KMS-11 (cell line): ENCODE results near the gene D2HGDH.

Source experiments
- H2AFZ ChIP-seq: fragments of 200-600 bp; sonication (generic); 2 replicates; pipeline ENCODE4 v1.6.1; 2016; ENCODE audit warnings: antibody characterized with exemption, mixed run types, low read depth
- H3K27ac ChIP-seq: fragments of 200-600 bp; sonication (generic); 2 replicates; pipeline ENCODE4 v1.6.1; 2016; ENCODE audit warnings: mild to moderate bottlenecking, mixed run types
- H3K27me3 ChIP-seq: fragments of 200-600 bp; sonication (generic); 2 replicates; pipeline ENCODE4 v1.6.1; 2017; ENCODE audit warnings: mild to moderate bottlenecking, low read depth, mixed run types, moderate library complexity; ENCODE audit not compliant: insufficient read depth
- H3K36me3 ChIP-seq: fragments of 200-600 bp; sonication (generic); 2 replicates; pipeline ENCODE4 v1.6.1; 2017; ENCODE audit warnings: mild to moderate bottlenecking, mixed run types; ENCODE audit not compliant: insufficient read depth
- H3K4me1 ChIP-seq: fragments of 200-600 bp; sonication (generic); 2 replicates; pipeline ENCODE4 v1.6.1; 2016; ENCODE audit warnings: mild to moderate bottlenecking, low read depth, mixed run types; ENCODE audit not compliant: poor library complexity, severe bottlenecking
- H3K4me2 ChIP-seq: fragments of 200-600 bp; sonication (generic); 2 replicates; pipeline ENCODE4 v1.7.0; 2016; ENCODE audit warnings: mild to moderate bottlenecking, mixed run types
- H3K4me3 ChIP-seq: fragments of 200-600 bp; sonication (generic); IDR thresholded peaks from 2 replicates; pipeline ENCODE4 v1.6.1; 2017; ENCODE audit warnings: low read depth, low read length, mixed read lengths; ENCODE audit not compliant: insufficient read depth
- H3K79me2 ChIP-seq: fragments of 200-600 bp; sonication (generic); 2 replicates; pipeline ENCODE4 v1.6.1; 2016; ENCODE audit warnings: low read depth, mixed run types; ENCODE audit not compliant: insufficient read depth
- H3K9ac ChIP-seq: fragments of 200-600 bp; sonication (generic); 2 replicates; pipeline ENCODE4 v1.6.1; 2016; ENCODE audit warnings: mild to moderate bottlenecking, mixed run types
- H4K20me1 ChIP-seq: fragments of 200-600 bp; sonication (generic); 2 replicates; pipeline ENCODE4 v1.6.1; 2016; ENCODE audit warnings: mild to moderate bottlenecking, mixed run types; ENCODE audit not compliant: insufficient read depth
- TF ChIP-seq, protein P1 (sequence below): fragments of 200-600 bp; sonication (generic); conservative IDR thresholded peaks from 2 replicates; pipeline ENCODE4 v1.6.1; 2017; ENCODE audit warnings: low read depth, mild to moderate bottlenecking, antibody characterized with exemption, low read length, moderate library complexity, mixed read lengths

Gene D2HGDH

DNA sequence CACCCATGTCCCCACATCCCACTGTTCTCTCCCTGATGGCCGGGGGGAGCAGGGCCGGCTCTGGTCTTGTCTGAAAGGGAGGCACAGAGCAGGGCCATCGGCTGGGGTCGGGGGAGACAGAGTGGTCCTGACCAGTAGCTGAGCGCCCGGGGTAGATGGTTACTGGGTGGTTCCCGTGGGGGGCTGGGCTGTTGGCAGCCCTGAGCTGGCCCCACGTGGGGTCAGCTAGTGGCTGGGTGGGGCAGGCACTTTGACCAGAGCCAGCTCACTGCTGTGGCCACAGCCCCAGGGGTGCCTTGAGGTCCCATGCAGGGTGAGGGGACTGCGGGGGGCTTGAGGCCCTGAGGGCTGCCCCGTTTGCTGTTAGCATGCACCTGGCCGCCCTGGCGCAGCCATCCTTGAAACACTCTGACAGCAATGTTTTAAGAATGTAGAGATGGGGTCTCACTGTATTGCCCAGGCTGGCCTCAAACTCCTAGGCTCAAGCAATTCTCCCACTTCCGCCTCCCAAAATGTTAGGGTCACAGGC, 62.2 kb downstream of the D2HGDH start:
- Histone ChIP-seq H2AFZ (no peak overlapping the region), H3K9ac (no peak overlapping the region), H3K4me2 (no peak overlapping the region), H3K36me3 (no peaks in the 10 kb centered on the region), H3K4me3 (no peak overlapping the region), H3K27ac (no peak overlapping the region), H3K4me1 (no peaks in the 10 kb centered on the region), H4K20me1 (no peaks in the 10 kb centered on the region), H3K79me2 (no peaks in the 10 kb centered on the region), H3K27me3 (no peaks in the 10 kb centered on the region; the same call in 1 of the 2 replicates)
- TF ChIP-seq, protein P1, sequence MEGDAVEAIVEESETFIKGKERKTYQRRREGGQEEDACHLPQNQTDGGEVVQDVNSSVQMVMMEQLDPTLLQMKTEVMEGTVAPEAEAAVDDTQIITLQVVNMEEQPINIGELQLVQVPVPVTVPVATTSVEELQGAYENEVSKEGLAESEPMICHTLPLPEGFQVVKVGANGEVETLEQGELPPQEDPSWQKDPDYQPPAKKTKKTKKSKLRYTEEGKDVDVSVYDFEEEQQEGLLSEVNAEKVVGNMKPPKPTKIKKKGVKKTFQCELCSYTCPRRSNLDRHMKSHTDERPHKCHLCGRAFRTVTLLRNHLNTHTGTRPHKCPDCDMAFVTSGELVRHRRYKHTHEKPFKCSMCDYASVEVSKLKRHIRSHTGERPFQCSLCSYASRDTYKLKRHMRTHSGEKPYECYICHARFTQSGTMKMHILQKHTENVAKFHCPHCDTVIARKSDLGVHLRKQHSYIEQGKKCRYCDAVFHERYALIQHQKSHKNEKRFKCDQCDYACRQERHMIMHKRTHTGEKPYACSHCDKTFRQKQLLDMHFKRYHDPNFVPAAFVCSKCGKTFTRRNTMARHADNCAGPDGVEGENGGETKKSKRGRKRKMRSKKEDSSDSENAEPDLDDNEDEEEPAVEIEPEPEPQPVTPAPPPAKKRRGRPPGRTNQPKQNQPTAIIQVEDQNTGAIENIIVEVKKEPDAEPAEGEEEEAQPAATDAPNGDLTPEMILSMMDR, result no peak

DNA sequence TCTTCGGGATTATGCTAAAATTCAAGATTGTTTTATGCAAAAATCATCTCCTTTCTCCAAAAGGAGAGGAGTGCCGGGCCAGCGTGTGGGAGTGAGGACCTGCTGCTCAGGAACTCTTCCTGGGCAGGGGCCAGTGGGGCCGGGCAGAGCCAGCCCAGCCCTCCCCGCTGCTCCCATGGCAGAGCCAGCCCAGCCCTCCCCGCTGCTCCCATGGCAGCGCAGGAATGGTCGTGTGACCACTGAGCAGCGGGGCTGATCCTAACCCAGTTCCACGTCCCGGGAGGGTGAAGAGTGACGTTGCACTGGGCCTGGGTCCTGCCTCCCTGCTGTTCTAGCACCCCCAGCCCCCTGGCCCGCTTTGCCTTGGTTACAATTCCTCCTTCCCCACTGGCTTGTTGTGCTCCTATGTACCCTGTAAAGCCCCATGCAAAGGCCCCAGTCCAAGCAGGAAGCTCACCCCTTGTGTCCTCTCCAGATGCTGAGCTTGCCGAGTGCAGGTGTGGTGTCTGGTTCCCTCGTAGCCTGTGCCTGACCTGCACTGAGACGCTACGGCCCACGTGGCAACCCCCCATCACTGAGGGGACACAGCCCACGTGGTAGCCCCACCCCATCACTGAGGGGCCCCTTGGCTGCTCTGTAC, 63.1 kb downstream of the D2HGDH start:
- Histone ChIP-seq H4K20me1 (no peaks in the 10 kb centered on the region), H3K36me3 (no peaks in the 10 kb centered on the region), H3K4me1 (no peaks in the 10 kb centered on the region), H3K4me3 (no peak overlapping the region), H3K79me2 (no peaks in the 10 kb centered on the region), H3K4me2 (no peak overlapping the region), H3K9ac (no peak overlapping the region), H3K27ac (no peak overlapping the region), H2AFZ (no peak overlapping the region), H3K27me3 (no peaks in the 10 kb centered on the region; the same call in 1 of the 2 replicates)
- TF ChIP-seq, protein P1, result no peak

DNA sequence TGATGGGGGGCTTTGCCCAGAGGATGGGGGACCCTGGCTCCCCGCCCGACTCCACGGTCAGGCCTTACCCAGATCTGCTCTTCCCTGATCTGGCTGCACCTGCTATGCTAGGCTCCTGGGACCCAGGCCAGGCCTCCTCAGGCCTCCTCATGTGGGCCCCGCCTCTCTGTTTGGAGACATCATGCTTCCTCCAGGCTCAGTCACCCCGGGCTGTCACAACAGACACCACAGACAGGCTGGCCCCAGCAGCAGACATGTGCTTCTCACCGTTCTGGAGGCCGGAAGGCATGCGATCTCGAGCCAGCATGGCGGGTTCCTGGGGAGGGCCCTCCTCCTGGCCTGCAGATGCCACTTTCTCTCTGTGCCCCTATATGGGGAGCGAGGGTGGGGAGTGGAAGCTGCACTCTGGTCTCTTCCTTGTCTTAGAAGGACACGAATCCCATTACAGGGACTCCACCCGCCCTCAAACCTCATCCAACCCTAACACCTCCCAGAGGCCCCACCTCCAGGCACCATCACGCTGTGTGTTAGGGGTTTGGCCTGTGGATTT, 63.7 kb downstream of the D2HGDH start:
- Histone ChIP-seq H4K20me1 (no peaks in the 10 kb centered on the region), H3K27ac (no peak overlapping the region), H2AFZ (no peak overlapping the region), H3K9ac (no peak overlapping the region), H3K36me3 (no peaks in the 10 kb centered on the region), H3K27me3 (no peaks in the 10 kb centered on the region; the same call in 1 of the 2 replicates), H3K79me2 (no peaks in the 10 kb centered on the region), H3K4me3 (no peak overlapping the region), H3K4me2 (no peak overlapping the region), H3K4me1 (no peaks in the 10 kb centered on the region)
- TF ChIP-seq, protein P1, result no peak

DNA sequence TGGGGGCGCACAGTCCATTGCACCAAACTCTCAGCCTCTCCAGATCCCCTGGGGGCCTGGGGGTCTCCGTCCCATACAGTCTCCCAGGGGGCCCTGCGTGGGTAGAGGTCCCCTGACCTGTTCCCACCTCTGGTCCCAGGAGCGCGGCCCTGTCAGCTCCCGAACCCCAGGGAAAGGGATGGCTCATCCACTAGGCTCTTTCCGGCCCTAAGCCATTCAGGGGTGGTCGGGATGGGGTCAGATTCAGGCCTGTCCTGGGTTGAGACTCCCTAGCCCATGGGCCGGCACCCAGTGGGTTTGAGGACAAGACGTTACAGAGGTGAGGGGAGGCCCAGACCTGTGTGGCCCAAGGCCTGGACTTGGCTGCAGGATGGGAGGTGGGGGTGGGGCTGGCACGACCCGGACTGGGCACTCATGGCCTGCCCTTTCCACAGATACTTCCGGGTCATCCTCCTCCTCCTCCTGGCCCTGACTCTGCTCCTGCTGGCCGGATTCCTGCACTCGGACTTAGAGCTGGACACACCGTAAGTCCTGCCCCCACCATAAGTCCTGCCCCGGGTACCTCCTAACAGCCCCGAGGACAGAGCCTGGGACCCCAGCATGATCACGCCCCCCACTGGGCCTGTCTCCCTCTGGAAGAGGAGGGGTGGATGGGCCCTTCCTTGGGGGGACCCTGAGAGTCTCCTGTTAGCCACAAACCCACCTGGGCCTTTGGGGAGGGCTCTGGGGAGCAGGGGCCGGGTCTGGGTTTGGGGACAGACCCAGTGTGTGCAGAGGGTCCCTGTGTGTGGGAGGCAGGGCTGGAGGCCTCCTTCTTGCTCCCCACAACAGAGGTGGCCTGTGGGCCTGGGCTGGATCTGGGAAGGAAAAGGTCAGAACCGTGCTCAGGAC, 64.4 kb downstream of the D2HGDH start:
- no peak overlapping the region for H3K4me3 ChIP-seq
- H3K27me3 ChIP-seq, result no peaks in the 10 kb centered on the region; the same call in 1 of the 2 replicates
- TF ChIP-seq, protein P1, result no peak
- no peak overlapping the region for H3K9ac ChIP-seq
- H3K4me2 ChIP-seq, result no peak overlapping the region
- H3K27ac ChIP-seq, result no peak overlapping the region
- H3K4me1 ChIP-seq, result no peaks in the 10 kb centered on the region
- H3K79me2 ChIP-seq, result no peaks in the 10 kb centered on the region
- no peak overlapping the region for H2AFZ ChIP-seq
- H4K20me1 ChIP-seq, result no peaks in the 10 kb centered on the region
- H3K36me3 ChIP-seq, result no peaks in the 10 kb centered on the region
